Measurements from ENCODE around the gene GCNT4.

Gene GCNT4

DNA sequence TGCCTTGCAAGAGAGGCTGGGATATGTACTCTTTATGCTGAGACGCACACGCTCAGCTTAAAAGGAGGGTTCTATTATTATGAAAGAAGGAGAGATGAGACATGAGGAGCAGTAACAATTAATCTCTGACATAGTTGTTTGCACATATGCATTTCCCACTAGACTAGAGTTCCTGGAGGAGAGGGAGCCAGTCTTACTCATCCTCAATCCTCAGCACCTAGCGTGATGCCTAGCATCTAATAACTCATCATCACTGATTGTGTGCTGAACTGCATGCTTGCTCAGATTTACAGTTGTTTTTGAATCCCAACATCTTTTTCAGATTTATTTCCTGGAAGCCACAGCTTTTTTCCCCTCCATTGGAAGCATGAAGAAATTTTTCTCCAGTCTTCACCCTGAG lies 35.5 kb downstream of the GCNT4 start:
- peak; percentile 21 to 23 for DNase-seq (ENCODE audit: low read depth in 2 of 2)

DNA sequence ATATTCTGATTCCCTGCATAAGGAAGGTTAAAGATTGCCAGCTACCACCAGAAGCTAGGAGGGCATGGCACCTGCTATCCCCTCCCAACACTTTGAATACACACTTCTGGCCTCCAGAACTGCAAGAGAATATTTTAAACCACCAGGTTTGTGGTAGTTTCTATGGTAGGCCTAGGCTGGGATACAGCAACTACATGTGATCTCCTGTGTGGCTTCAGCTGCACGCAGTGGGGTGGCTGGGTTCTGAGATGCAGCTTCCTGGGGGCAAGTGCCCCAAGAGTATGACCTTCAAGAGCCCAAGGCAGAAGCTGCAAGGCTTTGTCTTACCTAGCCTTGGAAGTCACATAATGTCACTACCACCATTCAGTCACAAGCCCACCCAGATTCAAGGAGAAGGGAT lies 39.6 kb downstream of the GCNT4 start:
- DNase-seq (ENCODE audit: low read depth in 2 of 2), result no peak

DNA sequence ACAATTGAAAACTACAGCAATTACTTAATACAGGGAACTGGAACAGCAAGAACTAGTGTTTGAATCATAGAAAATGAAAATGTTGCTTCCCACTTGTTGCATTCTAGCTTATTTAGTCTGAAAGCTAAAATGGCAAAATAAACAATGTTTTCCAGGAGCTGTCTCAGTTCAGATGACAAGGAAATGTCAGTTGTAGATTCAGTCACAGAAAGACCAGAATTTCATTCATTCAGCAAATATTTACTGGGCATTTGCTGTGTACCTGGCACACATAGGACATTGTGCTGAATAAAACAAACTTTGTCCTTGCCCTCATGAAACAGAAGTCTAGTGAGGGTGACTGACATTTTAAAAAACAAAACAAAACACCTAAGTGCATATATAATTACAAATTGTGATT lies 41.5 kb downstream of the GCNT4 start:
- DNase-seq (ENCODE audit: low read depth in 2 of 2), result no peak

DNA sequence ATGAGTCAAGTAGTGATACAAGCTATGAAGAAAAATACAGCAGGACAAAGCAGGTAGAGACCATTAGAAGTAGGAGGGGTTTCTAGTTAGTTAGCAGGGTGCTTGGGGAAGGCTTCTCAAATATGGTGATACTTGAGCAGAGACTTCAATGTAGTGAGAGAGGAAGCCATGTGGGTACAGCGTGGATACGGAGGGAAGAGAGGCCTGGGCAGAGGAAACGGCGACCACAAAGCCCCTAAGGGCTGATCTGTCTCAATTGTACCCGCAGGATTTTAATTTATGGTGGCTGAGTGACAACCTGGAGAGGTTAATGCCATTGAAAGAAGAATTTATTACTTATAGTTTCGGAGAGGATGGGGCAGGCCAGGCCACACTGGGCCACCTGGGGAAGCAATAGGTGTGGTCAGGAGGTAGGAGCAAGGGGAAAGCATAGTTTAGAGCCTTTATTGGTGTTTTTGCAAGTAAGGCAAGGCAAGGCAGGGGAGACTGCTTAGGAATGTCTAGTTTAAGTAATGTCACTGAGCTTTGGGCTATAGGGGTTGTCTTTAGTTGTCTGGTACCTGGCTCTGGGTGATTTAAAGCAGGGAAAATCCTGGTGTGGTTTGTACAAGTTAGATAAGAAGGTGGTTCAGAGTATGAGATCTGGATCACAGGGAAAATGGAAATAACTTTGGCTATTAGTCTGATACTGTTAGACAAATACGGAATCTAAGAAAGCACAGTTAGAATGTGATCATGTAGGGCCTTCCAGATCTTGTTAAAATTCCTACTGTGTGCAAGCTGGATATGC lies 42.6 kb downstream of the GCNT4 start:
- no peak for DNase-seq (ENCODE audit: low read depth in 2 of 2)

DNA sequence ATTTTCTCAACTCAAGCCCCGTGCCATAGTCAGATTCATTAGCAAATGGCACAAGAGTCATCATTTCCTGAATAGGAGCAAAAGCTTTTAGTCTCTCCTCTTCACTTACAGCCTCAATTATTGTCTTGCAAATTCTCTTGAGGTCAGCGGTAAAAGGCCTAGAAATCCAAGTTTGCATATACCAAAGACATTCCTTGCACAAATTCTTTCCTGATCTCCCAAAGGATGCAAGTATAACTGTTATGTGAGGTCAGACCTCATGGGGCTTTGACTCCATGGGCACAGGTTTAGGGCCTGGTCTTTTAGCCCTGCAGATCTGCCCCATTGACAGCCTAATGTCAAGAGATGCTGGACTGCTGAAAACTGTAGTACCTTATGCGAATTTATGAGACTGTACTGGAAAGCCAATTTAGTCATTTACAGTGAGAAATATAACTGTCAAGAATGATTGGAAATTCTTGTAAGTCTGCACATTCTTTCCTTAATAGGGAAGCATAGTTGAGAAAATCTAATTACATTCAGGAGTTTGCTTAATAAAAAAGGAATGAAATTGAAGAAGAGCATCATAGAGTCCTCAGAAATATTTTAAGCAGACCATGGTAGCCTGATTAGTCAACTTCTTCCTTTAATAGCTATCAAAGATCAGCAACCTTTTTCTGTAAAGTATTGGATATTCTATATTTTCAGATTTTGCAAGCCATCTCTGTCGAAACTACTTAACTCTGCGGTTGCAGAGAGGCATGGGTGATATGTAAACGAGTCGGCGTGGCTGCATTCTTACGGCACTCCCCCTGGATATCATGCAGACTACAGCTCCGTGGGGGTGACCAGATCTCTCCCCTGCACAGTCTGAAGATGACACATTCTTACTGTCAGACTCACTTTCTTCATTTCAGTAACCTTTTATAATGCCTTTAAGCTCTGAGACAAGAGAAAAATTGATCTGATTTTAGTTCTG lies 45.2 kb downstream of the GCNT4 start:
- DNase-seq (ENCODE audit: low read depth in 2 of 2), result peak; percentile 42 to 46

DNA sequence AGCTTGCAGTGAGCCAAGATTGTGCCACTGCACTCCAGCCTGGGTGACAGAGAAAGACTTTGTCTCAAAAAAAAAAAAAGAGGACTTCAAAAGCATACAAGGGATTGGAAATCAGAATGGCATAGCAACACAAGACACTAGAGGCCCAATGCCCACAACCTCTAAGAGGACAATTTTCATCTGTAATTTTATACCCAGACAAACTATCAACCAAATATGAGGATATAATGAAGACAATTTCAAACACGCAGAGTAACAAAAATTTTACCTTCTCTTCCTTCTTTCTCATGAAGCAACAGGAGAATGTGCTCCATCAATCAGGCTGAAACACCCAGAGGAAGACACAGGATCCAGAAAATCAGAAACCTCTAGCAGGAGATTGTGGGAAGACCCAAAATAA lies 46.8 kb downstream of the GCNT4 start:
- DNase-seq (ENCODE audit: low read depth in 2 of 2), result no peak
